K562 (cell line): ENCODE results near the gene KANK4. TPM values are rescaled to one million over a fixed set of nuclear protein-coding genes. Genes with fewer than 3 reads are reported as not detected.

Experiments used
- ATAC-seq: fragments of 200-7000 bp; cut with Tn5 transposase; 3 replicates; pipeline ENCODE4 v1.9.1; 2020; ENCODE audit warnings: moderate library complexity
- BruUV-seq: library from RNA; stranded (reverse); fragments of 400-500 nt; replicated peaks from 2 replicates; lab custom pipeline; 2021; lab: Mats Ljungman, UMichigan
- CTCF ChIA-PET: fragments of 300-600 bp; formaldehyde crosslinking; extraction: SDS; loops from one replicate; lab custom pipeline; 2021; ENCODE audit warnings: low intra/inter-chr PET ratio; lab: Yijun Ruan, JAX
- POLR2A ChIA-PET: fragments of 300-600, 350-650 bp; sonication (Branson Sonifier 250); formaldehyde crosslinking; extraction: SDS; loops from one replicate; lab custom pipeline; 2021; ENCODE audit warnings: antibody characterized with exemption, inconsistent platforms; lab: Yijun Ruan, JAX
- DNase-seq, 4 experiments: peaks; one replicate each; pipeline versions ENCODE4 v3.0.0 to v3.0.0-alpha.2; 2011 to 2018; ENCODE audit warnings: low spot score in 3 of 4, mixed read lengths in 3 of 4; ENCODE audit errors: extremely low read depth in 1 of 4
- FAIRE-seq: peaks from 2 replicates; lab custom pipeline; 2011; peaks lifted over from hg19 to GRCh38; lab: Jason Lieb, UNC
- H2AFZ ChIP-seq: 2 replicates; pipeline ENCODE4 v1.6.0; 2011; ENCODE audit warnings: low read depth, low read length, control low read depth, inconsistent platforms
- H3K27ac ChIP-seq: fragments of 200-600 bp; 3 replicates; pipeline ENCODE4 v1.8.0; 2011; ENCODE audit warnings: low read depth, mild to moderate bottlenecking, control low read depth, inconsistent platforms, low read length, moderate library complexity, mixed read lengths; ENCODE audit errors: extremely low read depth
- H3K27me3 ChIP-seq, 2 experiments: fragments of 300-600 bp in 1 of 2; 2 replicates in 1 of 2; 3 replicates in 1 of 2; pipeline versions ENCODE4 v1.6.0 to v1.8.0; 2011; ENCODE audit warnings: inconsistent platforms in 2 of 2, low read length in 2 of 2, mild to moderate bottlenecking in 1 of 2, mixed read lengths in 1 of 2, moderate library complexity in 1 of 2; ENCODE audit not compliant: control insufficient read depth in 2 of 2, insufficient read depth in 2 of 2
- H3K36me3 ChIP-seq: fragments of 300-600 bp; 3 replicates; pipeline ENCODE4 v1.8.0; 2011; ENCODE audit warnings: mild to moderate bottlenecking, low read length, inconsistent platforms; ENCODE audit not compliant: control insufficient read depth, insufficient read depth
- H3K4me1 ChIP-seq, 2 experiments: fragments of 200-600 bp in 1 of 2; replicated peaks in 1 of 2; 2 replicates in 1 of 2; 3 replicates in 1 of 2; pipeline versions ENCODE4 v1.5.1 to v1.8.0; 2011; ENCODE audit warnings: inconsistent platforms in 2 of 2, low read length in 2 of 2, mild to moderate bottlenecking in 1 of 2, mixed read lengths in 1 of 2, moderate library complexity in 1 of 2; ENCODE audit not compliant: control insufficient read depth in 2 of 2, insufficient read depth in 2 of 2
- H3K4me2 ChIP-seq: 2 replicates; pipeline ENCODE4 v1.6.1; 2011; ENCODE audit warnings: low read length, control low read depth, inconsistent platforms, mixed read lengths; ENCODE audit not compliant: insufficient read depth
- H3K4me3 ChIP-seq: fragments of 200-600 bp; sonication (generic), shearing (Covaris generic); 2 replicates; pipeline ENCODE4 v1.5.1; 2016; ENCODE audit warnings: control low read depth, inconsistent platforms
- H3K79me2 ChIP-seq: fragments of 200-600 bp; 3 replicates; pipeline ENCODE4 v1.8.0; 2011; ENCODE audit warnings: low read length, inconsistent platforms; ENCODE audit not compliant: control insufficient read depth, insufficient read depth
- H3K9ac ChIP-seq, 2 experiments: 2 replicates each; pipeline versions ENCODE4 v1.6.0 to v1.6.1; 2011; ENCODE audit warnings: low read depth in 2 of 2, low read length in 2 of 2, control low read depth in 1 of 2, inconsistent platforms in 1 of 2, mild to moderate bottlenecking in 1 of 2, mixed read lengths in 1 of 2; ENCODE audit not compliant: insufficient read depth in 1 of 2
- H3K9me1 ChIP-seq: one replicate; pipeline ENCODE4 v1.6.0; 2011; ENCODE audit warnings: inconsistent platforms, mild to moderate bottlenecking, low read length, moderate library complexity; ENCODE audit not compliant: control insufficient read depth, insufficient read depth
- H3K9me3 ChIP-seq: replicated peaks from 2 replicates; pipeline ENCODE4 v1.5.1; 2011; ENCODE audit warnings: low read depth, low read length, inconsistent platforms; ENCODE audit not compliant: control insufficient read depth, insufficient read depth
- H4K20me1 ChIP-seq: replicated peaks from 2 replicates; pipeline ENCODE4 v1.6.1; 2011; ENCODE audit warnings: low read length, inconsistent platforms, mixed read lengths; ENCODE audit not compliant: control insufficient read depth, insufficient read depth
- ELF1 ChIP-seq: fragments of 200-800 bp; sonication (Bioruptor generic); IDR thresholded peaks from 2 replicates; pipeline ENCODE4 v1.6.1; 2016; ENCODE audit warnings: missing genetic modification characterization, missing compliant biosample characterization
- FIP1L1 ChIP-seq: fragments of 200-400 bp; formaldehyde crosslinking; IDR thresholded peaks from 2 replicates; pipeline ENCODE4 v1.6.1; 2018; ENCODE audit warnings: mild to moderate bottlenecking, low read depth, low read length; ENCODE audit not compliant: poor library complexity, severe bottlenecking
- FOXJ3 ChIP-seq: sonication (generic); formaldehyde crosslinking; IDR thresholded peaks from 2 replicates; pipeline ENCODE4 v1.4.0; 2020; ENCODE audit warnings: mild to moderate bottlenecking, missing genetic modification reagents
- GABPB1 ChIP-seq: sonication (generic); formaldehyde crosslinking; IDR thresholded peaks from 2 replicates; pipeline ENCODE4 v1.8.0; 2022; ENCODE audit warnings: mild to moderate bottlenecking, missing genetic modification reagents
- HDAC2 ChIP-seq: fragments of 450-650 bp; IDR thresholded peaks from 2 replicates; pipeline ENCODE4 v1.6.1; 2016; ENCODE audit warnings: mild to moderate bottlenecking
- KLF10 ChIP-seq: fragments of 250-450 bp; sonication (Bioruptor Pico); IDR thresholded peaks from 2 replicates; pipeline ENCODE4 v1.6.1; 2021; ENCODE audit warnings: matching md5 sums
- MTF1 ChIP-seq: fragments of 250-450 bp; sonication (Bioruptor Pico); IDR thresholded peaks from 2 replicates; pipeline ENCODE4 v1.9.0; 2021; ENCODE audit warnings: moderate library complexity, mild to moderate bottlenecking, inconsistent platforms, borderline replicate concordance
- NONO ChIP-seq, 2 experiments: fragments of 200-400 bp in 1 of 2; fragments of 450-650 bp in 1 of 2; formaldehyde crosslinking in 1 of 2; IDR thresholded peaks; 2 replicates each; pipeline ENCODE4 v1.6.1; 2017; ENCODE audit warnings: low read depth in 2 of 2, mild to moderate bottlenecking in 2 of 2, moderate library complexity in 2 of 2, low read length in 1 of 2
- NR4A1 ChIP-seq, 2 experiments: fragments of 250-450 bp in 1 of 2; fragments of 450-650 bp in 1 of 2; sonication (Bioruptor Pico) in 1 of 2; IDR thresholded peaks; 2 replicates each; pipeline versions ENCODE4 v1.4.0 to v1.6.1; 2016 to 2020; ENCODE audit warnings: mild to moderate bottlenecking in 2 of 2, missing compliant biosample characterization in 1 of 2, missing genetic modification characterization in 1 of 2, moderate library complexity in 1 of 2
- RFX1 ChIP-seq: fragments of 450-650 bp; IDR thresholded peaks from 2 replicates; pipeline ENCODE4 v1.6.1; 2016; ENCODE audit warnings: mild to moderate bottlenecking, moderate library complexity
- ZBED1 ChIP-seq: IDR thresholded peaks from 2 replicates; pipeline ENCODE4 v1.6.1; 2014
- ZNF436 ChIP-seq: fragments of 250-450, 450-650 bp; sonication (Bioruptor Pico); formaldehyde crosslinking; IDR thresholded peaks from 2 replicates; pipeline ENCODE4 v1.7.0; 2020; ENCODE audit warnings: mild to moderate bottlenecking
- ZNF57 ChIP-seq: fragments of 450-650 bp; formaldehyde crosslinking; IDR thresholded peaks from 2 replicates; pipeline ENCODE4 v1.4.0; 2020; ENCODE audit warnings: mild to moderate bottlenecking, moderate library complexity
- WGBS: fragments of 100-300 bp; shearing (Covaris generic); methylation state at CpG from one replicate; pipeline ENCODE4 v1.1.6; 2016; ENCODE audit warnings: low coverage, mixed read lengths; ENCODE audit not compliant: insufficient coverage; ENCODE audit errors: missing lambda C conversion rate; 5-methylcytosine and 5-hydroxymethylcytosine counted together
- in situ Hi-C: fragments of 300-500 bp; cut with MboI; formaldehyde crosslinking; loops from 4 replicates; pipeline ENCODE4 v1.15.0; 2018; ENCODE audit warnings: inconsistent platforms, mixed read lengths
- intact Hi-C: fragments of 100-400 bp; cut with micrococcal nuclease; formaldehyde crosslinking; loops from 2 replicates; pipeline ENCODE4 v1.14.2; 2022
- polyA plus RNA-seq, 8 experiments: library from polyadenylated mRNA; depleted of rRNA in 4 of 8; stranded (reverse) in 5 of 8; unstranded in 3 of 8; fragments of >200 nt; fragmentation: Nextera tagmentation in 2 of 8; fragmentation: Illumina TruSeq in 1 of 8; extraction: Ambion mirVana in 2 of 8; extraction: Trizol in 1 of 8; gene quantifications; 2 replicates each; pipeline versions ENCODE4 v1.2.1 to v1.2.3, GENCODE V29; 2011 to 2014; ENCODE audit warnings: inconsistent platforms in 1 of 8, missing spikeins in 1 of 8
- total RNA-seq, 7 experiments: library from RNA; depleted of rRNA in 6 of 7; stranded (reverse); fragments of >200 nt in 6 of 7; fragmentation: Illumina TruSeq in 2 of 7; extraction: Trizol in 2 of 7; gene quantifications; 2 replicates each; pipeline versions ENCODE4 v1.2.1 to v1.2.3, GENCODE V29; 2011 to 2021; ENCODE audit warnings: low replicate concordance in 1 of 7
- TF ChIP-seq, protein P1 (sequence below), 2 experiments: fragments of 450-650 bp; formaldehyde crosslinking in 1 of 2; IDR thresholded peaks; 2 replicates each; pipeline versions ENCODE4 v1.4.0 to v1.6.1; 2014 to 2020; ENCODE audit warnings: mild to moderate bottlenecking in 2 of 2, borderline replicate concordance in 1 of 2, low read depth in 1 of 2

Gene KANK4
- total and polyA plus RNA-seq, 9 of the 15 experiments (the other 6 are each of a cell fraction or from before 2014, with no cell fraction given), result not detected

DNA sequence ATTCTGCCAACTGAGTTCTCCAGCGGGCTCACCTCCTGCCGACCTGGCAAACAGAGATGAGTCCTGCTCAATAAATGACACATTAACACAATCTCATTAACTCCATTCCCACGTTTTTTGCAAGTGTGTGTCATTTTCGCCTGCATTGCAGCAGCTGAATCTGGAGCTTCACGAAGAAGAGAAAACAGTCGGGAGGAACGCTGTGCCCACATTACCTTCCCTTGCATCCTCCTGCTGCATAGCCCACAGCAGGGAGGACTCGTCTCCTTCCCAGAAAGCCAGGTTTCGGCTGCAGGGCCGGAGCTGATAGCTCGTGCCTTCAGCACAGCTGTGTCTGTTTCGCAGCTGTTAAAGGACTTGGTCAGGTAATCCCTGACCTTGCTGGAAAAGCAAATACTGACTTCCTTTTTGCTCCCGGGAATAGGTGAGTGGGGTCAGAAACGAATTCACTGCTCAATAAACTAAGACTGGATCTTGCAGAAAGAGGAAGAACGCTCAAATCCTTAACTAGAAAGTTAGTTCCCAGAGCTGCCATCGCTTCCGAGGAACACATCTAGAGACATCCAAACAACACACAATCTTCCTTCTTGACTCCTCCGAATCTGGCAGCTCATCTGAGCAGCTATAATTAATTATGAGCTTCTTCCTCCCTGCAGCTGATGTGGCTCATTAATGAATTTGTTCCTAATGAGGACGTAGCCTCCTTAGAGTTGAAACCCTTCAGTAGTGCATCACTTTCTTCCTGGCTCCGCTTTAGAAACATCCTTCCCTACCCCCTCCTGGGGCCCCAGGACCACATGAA is 33.0 kb downstream of the KANK4 start:
- H3K27ac ChIP-seq, result no peak overlapping the region
- no peak overlapping the region for H3K4me2 ChIP-seq
- no peaks in the 10 kb centered on the region for H3K79me2 ChIP-seq
- BruUV-seq, result no TSS peak
- no peak overlapping the region for H3K9ac ChIP-seq
- under 1% methylated on average over 19 of the region's 20 CpGs for WGBS
- POLR2A ChIA-PET, result interaction anchor here (1.0 kb wide), 1 partner anchor 26 kb away, joined by 3 read pairs; no protein-coding TSS in a partner anchor
- no peak overlapping the region for H3K4me3 ChIP-seq
- no peaks in the 10 kb centered on the region for H3K9me3 ChIP-seq
- no peaks in the 10 kb centered on the region for H3K36me3 ChIP-seq
- CTCF ChIA-PET, result no interaction called here
- H3K4me1 ChIP-seq, result no peaks in the 10 kb centered on the region
- H2AFZ ChIP-seq, result no peak overlapping the region
- in situ Hi-C loops, result no loop called here
- intact Hi-C loops, result no loop called here
- DNase-seq, result no peak
- ATAC-seq, result no peak
- no peaks in the 10 kb centered on the region for H3K9me1 ChIP-seq
- H4K20me1 ChIP-seq, result no peaks in the 10 kb centered on the region
- no peak for FAIRE-seq
- peaks cover 10 to 28% of the 10 kb centered on the region in 2 experiments for H3K27me3 ChIP-seq
- TF ChIP-seq GABPB1 (CRISPR knock-in tag), result no peak
- no peak for TF ChIP-seq RFX1
- no peak for TF ChIP-seq ZNF436 (CRISPR knock-in tag)
- TF ChIP-seq NONO (IDR thresholded peaks at IDR 0.05; ENCODE audit: low read depth in 2 of 2, low read length in 1 of 2), result no peak
- no peak for TF ChIP-seq HDAC2
- no peak for TF ChIP-seq NR4A1 (CRISPR knock-in tag; IDR thresholded peaks at IDR 0.05)
- TF ChIP-seq NR4A1 (tag; IDR thresholded peaks at IDR 0.05), result no peak
- no peak for TF ChIP-seq ZBED1
- no peak for TF ChIP-seq MTF1 (CRISPR knock-in tag)
- TF ChIP-seq, protein P1, sequence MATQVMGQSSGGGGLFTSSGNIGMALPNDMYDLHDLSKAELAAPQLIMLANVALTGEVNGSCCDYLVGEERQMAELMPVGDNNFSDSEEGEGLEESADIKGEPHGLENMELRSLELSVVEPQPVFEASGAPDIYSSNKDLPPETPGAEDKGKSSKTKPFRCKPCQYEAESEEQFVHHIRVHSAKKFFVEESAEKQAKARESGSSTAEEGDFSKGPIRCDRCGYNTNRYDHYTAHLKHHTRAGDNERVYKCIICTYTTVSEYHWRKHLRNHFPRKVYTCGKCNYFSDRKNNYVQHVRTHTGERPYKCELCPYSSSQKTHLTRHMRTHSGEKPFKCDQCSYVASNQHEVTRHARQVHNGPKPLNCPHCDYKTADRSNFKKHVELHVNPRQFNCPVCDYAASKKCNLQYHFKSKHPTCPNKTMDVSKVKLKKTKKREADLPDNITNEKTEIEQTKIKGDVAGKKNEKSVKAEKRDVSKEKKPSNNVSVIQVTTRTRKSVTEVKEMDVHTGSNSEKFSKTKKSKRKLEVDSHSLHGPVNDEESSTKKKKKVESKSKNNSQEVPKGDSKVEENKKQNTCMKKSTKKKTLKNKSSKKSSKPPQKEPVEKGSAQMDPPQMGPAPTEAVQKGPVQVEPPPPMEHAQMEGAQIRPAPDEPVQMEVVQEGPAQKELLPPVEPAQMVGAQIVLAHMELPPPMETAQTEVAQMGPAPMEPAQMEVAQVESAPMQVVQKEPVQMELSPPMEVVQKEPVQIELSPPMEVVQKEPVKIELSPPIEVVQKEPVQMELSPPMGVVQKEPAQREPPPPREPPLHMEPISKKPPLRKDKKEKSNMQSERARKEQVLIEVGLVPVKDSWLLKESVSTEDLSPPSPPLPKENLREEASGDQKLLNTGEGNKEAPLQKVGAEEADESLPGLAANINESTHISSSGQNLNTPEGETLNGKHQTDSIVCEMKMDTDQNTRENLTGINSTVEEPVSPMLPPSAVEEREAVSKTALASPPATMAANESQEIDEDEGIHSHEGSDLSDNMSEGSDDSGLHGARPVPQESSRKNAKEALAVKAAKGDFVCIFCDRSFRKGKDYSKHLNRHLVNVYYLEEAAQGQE (IDR thresholded peaks at IDR 0.05; ENCODE audit: borderline replicate concordance), result no peak
- TF ChIP-seq, protein P1 (CRISPR knock-in tag; IDR thresholded peaks at IDR 0.05; ENCODE audit: low read depth), result no peak
- TF ChIP-seq KLF10, result no peak
- no peak for TF ChIP-seq FOXJ3 (CRISPR knock-in tag)
- no peak for TF ChIP-seq ZNF57 (CRISPR knock-in tag)
- TF ChIP-seq FIP1L1, result no peak
- no peak for TF ChIP-seq ELF1 (tag)
